Spinal cord (tissue), 10 donors: ENCODE data around the gene SMIM41. TPM values are rescaled to one million over a fixed set of nuclear protein-coding genes. Genes with fewer than 3 reads are reported as not detected.

ENCODE experiments used
- DNase-seq, 6 donors: peaks; one replicate each; pipeline versions ENCODE4 v3.0.0 to v3.0.0-alpha.2; 2013 to 2015; ENCODE audit warnings: low spot score in 6 of 6, low read depth in 4 of 6
- H3K27ac ChIP-seq: one replicate; pipeline ENCODE4 v1.5.1; 2013; ENCODE audit warnings: low read depth, low read length, control low read depth
- H3K27me3 ChIP-seq: one replicate; pipeline ENCODE4 v1.6.1; 2013; ENCODE audit warnings: low read length; ENCODE audit not compliant: control insufficient read depth, insufficient read depth
- H3K36me3 ChIP-seq: one replicate; pipeline ENCODE4 v1.6.1; 2013; ENCODE audit warnings: low read length; ENCODE audit not compliant: control insufficient read depth, insufficient read depth
- H3K4me1 ChIP-seq: one replicate; pipeline ENCODE4 v1.6.1; 2013; ENCODE audit warnings: low read length; ENCODE audit not compliant: control insufficient read depth, insufficient read depth
- H3K4me3 ChIP-seq: one replicate; pipeline ENCODE4 v1.5.1; 2013; ENCODE audit warnings: low read depth, low read length, control low read depth
- H3K9me3 ChIP-seq: one replicate; pipeline ENCODE4 v1.6.1; 2013; ENCODE audit warnings: low read length; ENCODE audit not compliant: control insufficient read depth, insufficient read depth
- whole genome bisulfite sequencing: methylation state at CpG from one replicate; pipeline ENCODE4 v1.1.5; 2013; ENCODE audit warnings: missing lambda C conversion rate; ENCODE audit not compliant: insufficient coverage; 5-methylcytosine and 5-hydroxymethylcytosine counted together
- polyA plus RNA-seq, 2 donors: library from polyadenylated mRNA; unstranded; fragments of 120-200 nt; gene quantifications; one replicate each; pipeline ENCODE4 v1.2.1, GENCODE V29; 2013; ENCODE audit not compliant: insufficient read length in 2 of 2
- total RNA-seq, 2 donors: library from RNA; depleted of rRNA in 1 of 2; stranded (reverse); fragments of 120-200 nt in 1 of 2; fragments of >200 nt in 1 of 2; gene quantifications; one replicate each; pipeline versions ENCODE4 v1.2.3 to v1.2.4, GENCODE V29; 2013 to 2014
- donor health status: healthy.

The SMIM41 gene
- total and polyA plus RNA-seq, 4 donors = 0.23 to 0.79 (median 0.46) TPM

DNA sequence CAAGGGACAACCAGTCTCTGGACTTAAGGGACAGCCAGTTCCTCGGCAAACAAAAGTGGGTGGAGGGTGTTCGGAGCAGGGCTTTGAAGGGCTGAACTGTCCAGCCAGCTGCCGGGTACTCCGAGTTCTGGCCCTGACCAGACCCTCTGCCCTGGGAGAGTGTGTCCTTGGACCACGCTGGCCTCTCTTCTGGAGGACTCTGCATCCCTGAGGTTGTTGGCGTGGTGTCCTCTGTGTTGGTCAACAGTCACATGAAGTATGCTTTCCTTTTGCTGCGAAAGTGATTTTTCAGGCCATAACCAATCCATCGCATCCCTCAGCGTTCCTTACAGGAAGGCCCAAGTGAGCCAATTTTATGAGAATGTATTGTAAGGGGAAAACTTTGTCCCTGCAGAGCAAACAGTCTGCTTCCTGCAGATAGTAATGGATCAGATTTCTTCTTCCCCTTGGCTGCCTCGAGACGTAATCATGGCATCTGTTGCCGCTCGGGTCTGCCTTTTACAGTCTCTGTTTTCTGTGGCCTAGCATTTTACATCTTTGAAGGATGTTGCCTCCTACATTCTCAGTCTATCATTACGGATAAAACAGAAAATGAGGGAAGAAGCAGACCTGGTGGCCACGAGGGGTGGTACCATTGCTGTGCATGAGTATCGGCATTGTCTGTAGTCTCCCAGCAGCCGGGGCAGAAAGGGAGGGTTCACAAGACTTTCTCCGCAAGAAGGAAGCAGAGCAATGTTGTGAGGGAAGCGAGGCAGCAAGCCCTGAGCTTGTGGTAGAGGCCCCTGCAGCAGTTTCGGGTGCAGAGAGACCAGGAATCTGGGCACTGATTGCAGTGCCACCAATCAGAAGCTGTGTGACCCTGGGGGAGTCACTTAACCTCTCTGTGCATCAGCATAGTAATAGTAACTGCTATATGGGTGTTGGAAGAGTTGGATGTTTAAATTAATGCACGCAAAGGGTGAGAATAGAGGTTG is 47.4 kb downstream of the SMIM41 start:
- Histone ChIP-seq H3K9me3 (no peaks in the 10 kb centered on the region), H3K27ac (no peak overlapping the region), H3K4me1 (peaks cover 14% of the 10 kb centered on the region), H3K27me3 (no peaks in the 10 kb centered on the region), H3K4me3 (no peak overlapping the region), H3K36me3 (no peaks in the 10 kb centered on the region)
- WGBS = 69% methylated on average over 17 of the region's 21 CpGs
- DNase-seq = peak in 1 of 6 donors; percentile 28

DNA sequence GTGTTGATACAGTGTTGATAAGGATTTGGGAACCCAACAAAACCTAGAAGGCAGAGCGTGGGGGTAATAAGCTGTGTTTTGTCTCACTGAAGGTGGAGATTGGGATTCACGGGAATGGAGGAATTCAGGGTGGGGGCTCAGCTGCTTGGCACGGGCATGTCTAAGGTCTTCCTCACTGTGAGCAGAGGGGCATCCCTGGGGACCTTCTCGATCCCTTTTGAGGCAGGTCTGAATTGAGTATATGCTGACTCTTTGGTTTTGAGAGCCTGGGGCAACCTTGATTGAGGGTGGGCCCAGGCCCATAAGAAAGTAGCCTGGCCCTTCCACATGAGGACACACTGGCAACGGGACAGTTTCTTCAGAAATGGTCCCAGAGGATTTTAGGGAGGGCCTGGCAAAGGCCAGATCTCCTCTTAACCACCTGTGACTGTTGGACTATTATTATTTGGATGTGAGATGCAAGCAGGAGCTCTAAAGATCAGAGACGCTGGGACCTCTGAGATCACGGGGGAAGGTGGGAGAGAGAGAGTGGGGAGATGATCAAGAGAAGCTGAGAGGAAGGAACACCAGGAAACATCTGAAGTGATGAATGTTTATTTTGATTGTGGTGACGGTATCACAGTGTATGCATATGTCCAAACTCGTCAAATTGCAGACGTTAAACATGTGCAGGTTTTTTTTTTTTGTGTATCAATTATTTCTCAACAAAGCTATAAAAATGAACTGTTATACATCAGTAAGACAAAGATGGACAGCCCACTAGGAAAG is 48.4 kb downstream of the SMIM41 start:
- 72% methylated on average over 8 of the region's 10 CpGs for WGBS
- H3K27ac ChIP-seq = no peak overlapping the region

DNA sequence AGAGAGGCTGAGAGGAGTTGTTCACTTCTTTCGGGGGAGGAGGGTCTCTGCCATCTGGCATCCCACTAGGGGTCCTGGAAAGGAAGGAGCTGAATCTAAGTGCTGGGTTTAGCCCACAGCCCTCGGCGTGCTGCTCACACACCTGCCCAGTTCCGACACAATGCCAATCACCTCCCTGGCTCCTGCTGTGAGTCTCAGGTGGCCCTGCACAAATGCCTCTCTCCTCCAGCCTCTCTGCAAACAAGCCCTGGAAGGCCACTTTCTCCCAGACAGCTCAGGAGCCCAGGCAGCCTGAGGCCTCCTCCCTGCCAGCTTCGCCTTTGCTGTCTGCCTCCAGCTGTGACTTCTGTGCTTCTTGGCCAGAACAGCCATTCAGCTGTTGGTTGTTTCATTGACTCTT is 51.2 kb downstream of the SMIM41 start:
- H3K4me3 ChIP-seq = no peak overlapping the region
- 38% methylated on average over 3 of the region's 5 CpGs for WGBS
- H3K4me1 ChIP-seq = peaks cover 13% of the 10 kb centered on the region
- no peaks in the 10 kb centered on the region for H3K36me3 ChIP-seq
- H3K27ac ChIP-seq = no peak overlapping the region
- H3K27me3 ChIP-seq = no peaks in the 10 kb centered on the region
- peak in 1 of 6 donors; percentile 74 for DNase-seq
- H3K9me3 ChIP-seq = no peaks in the 10 kb centered on the region

More for the DNA sequence above, 48.4 kb downstream of the SMIM41 start:
- Histone ChIP-seq H3K27me3 (no peaks in the 10 kb centered on the region), H3K4me3 (no peak overlapping the region), H3K4me1 (peaks cover 13% of the 10 kb centered on the region), H3K9me3 (no peaks in the 10 kb centered on the region), H3K36me3 (no peaks in the 10 kb centered on the region)
- DNase-seq = no peak

- Histone ChIP-seq H3K27me3 (no peaks in the 10 kb centered on the region), H3K9me3 (no peaks in the 10 kb centered on the region), H3K27ac (no peak overlapping the region), H3K36me3 (no peaks in the 10 kb centered on the region), H3K4me3 (no peak overlapping the region), H3K4me1 (peaks cover 4% of the 10 kb centered on the region)
- 71% methylated on average over 2 of the region's 3 CpGs for WGBS
- peak in 1 of 6 donors; percentile 0 for DNase-seq
Observed at GRCh38 chr12:52132754-52133161, 53.3 kb downstream of the SMIM41 start.

DNA sequence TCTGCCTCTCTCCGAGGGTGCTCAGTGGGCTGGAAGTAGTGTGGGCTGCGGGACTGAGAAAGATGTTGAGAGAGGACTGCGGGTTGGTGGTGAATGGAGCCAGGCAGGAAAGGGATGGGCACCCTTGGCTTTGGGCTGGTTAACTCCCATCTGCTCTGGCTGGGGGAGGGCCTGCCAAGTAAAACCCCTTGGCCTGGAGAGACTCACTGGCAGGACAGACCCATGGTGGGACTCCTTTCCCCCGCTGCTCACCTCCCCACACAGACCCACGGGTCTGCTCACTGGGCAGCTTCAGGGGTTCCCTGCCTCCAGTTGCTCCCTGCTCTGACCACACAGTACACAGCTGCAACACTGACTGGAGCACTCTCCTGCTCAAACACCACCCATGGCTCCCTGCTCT is 58.2 kb downstream of the SMIM41 start:
- 93% methylated on average over 4 of the region's 5 CpGs for WGBS
- no peak overlapping the region for H3K4me3 ChIP-seq
- no peak for DNase-seq

DNA sequence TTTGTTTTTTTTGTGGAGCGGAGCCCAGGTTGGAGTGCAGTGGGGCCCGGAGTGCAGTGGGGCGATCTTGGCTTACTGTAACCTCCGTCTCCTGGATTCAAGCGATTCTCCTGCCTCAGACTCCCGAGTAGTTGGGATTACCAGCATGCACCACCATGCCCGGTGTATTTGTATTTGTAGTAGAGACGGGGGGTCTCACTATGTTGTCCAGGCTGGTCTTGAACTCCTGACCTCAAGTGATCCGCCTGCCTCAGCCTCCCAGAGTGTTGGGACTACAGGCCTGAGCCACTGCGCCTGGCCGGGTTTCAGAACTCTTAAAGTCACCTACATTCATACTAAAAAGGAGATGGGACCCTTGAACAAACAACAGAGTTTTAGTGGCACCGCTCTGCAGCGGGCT is 59.6 kb downstream of the SMIM41 start:
- no peak overlapping the region for H3K4me3 ChIP-seq
- no peaks in the 10 kb centered on the region for H3K4me1 ChIP-seq
- H3K27ac ChIP-seq = no peak overlapping the region
- no peaks in the 10 kb centered on the region for H3K27me3 ChIP-seq
- DNase-seq = no peak
- H3K36me3 ChIP-seq = no peaks in the 10 kb centered on the region
- no peaks in the 10 kb centered on the region for H3K9me3 ChIP-seq
- 86% methylated on average over 8 of the region's 13 CpGs for WGBS

More for the DNA sequence above, 58.2 kb downstream of the SMIM41 start:
- Histone ChIP-seq H3K27me3 (no peaks in the 10 kb centered on the region), H3K4me1 (no peaks in the 10 kb centered on the region), H3K36me3 (no peaks in the 10 kb centered on the region), H3K27ac (no peak overlapping the region), H3K9me3 (no peaks in the 10 kb centered on the region)

- DNase-seq = peak in 1 of 6 donors; percentile 36
- no peaks in the 10 kb centered on the region for H3K36me3 ChIP-seq
- H3K4me3 ChIP-seq = no peak overlapping the region
- WGBS = 26% methylated on average over 4 of the region's 5 CpGs
- no peak overlapping the region for H3K27ac ChIP-seq
- H3K9me3 ChIP-seq = no peaks in the 10 kb centered on the region
- H3K4me1 ChIP-seq = no peaks in the 10 kb centered on the region
- no peaks in the 10 kb centered on the region for H3K27me3 ChIP-seq
Observed at GRCh38 chr12:52139579-52140062, 60.1 kb downstream of the SMIM41 start.

- H3K27ac ChIP-seq = no peak overlapping the region
- H3K4me1 ChIP-seq = no peaks in the 10 kb centered on the region
- no peaks in the 10 kb centered on the region for H3K27me3 ChIP-seq
- H3K4me3 ChIP-seq = no peak overlapping the region
- 92% methylated on average over 2 of the region's 4 CpGs for WGBS
- no peak for DNase-seq
- no peaks in the 10 kb centered on the region for H3K9me3 ChIP-seq
- H3K36me3 ChIP-seq = no peaks in the 10 kb centered on the region
Observed at GRCh38 chr12:52141306-52141705, 61.8 kb downstream of the SMIM41 start.

- Histone ChIP-seq H3K4me1 (no peaks in the 10 kb centered on the region), H3K36me3 (no peaks in the 10 kb centered on the region), H3K4me3 (no peak overlapping the region), H3K27me3 (no peaks in the 10 kb centered on the region), H3K9me3 (no peaks in the 10 kb centered on the region), H3K27ac (no peak overlapping the region)
- 86% methylated on average over 5 of the region's 8 CpGs for WGBS
- DNase-seq = no peak
Observed at GRCh38 chr12:52141875-52142274, 62.4 kb downstream of the SMIM41 start.
